COLO829 (cell line): ENCODE measurements around the gene UGT1A8.
"Not testable (repeated sequence)": the region's sequence is repeated elsewhere in the genome, so short reads cannot be mapped to it uniquely, and the experiment has no call there.

Source experiments
- DNase-seq: peaks from one replicate; pipeline ENCODE4 v3.0.0; 2012; ENCODE audit warnings: low spot score

Gene UGT1A8

GRCh38 chr2:233728723-233729301 is 111.4 kb downstream of the UGT1A8 start, which contains the start of gene UGT1A3:
UGT1A3 (plus strand) TSS chr2:233729042; CDS start chr2:233729127, 85 bp downstream.
- no peak for DNase-seq

GRCh38 chr2:233736868-233737653 is 119.6 kb downstream of the UGT1A8 start:
- DNase-seq: not testable (repeated sequence)

- no peak for DNase-seq
Measured at GRCh38 chr2:233740870-233741269, 123.4 kb downstream of the UGT1A8 start.

GRCh38 chr2:233743464-233744259 is 126.2 kb downstream of the UGT1A8 start:
- DNase-seq: no peak

GRCh38 chr2:233745073-233745755 is 127.8 kb downstream of the UGT1A8 start:
- no peak for DNase-seq

GRCh38 chr2:233745838-233746237 is 128.4 kb downstream of the UGT1A8 start:
- not testable (repeated sequence) for DNase-seq

- no peak for DNase-seq
Measured at GRCh38 chr2:233746475-233747282, 129.2 kb downstream of the UGT1A8 start.

- DNase-seq: no peak
Measured at GRCh38 chr2:233747283-233747544, 129.8 kb downstream of the UGT1A8 start.

- DNase-seq: not testable (repeated sequence)
Measured at GRCh38 chr2:233750689-233751088, 133.3 kb downstream of the UGT1A8 start.

GRCh38 chr2:233751212-233752009 is 134.0 kb downstream of the UGT1A8 start:
- DNase-seq: not testable (repeated sequence)

GRCh38 chr2:233754872-233755611 is 137.6 kb downstream of the UGT1A8 start:
- DNase-seq: no peak

GRCh38 chr2:233756429-233757081 is 139.1 kb downstream of the UGT1A8 start:
- no peak for DNase-seq

GRCh38 chr2:233758141-233758540 is 140.7 kb downstream of the UGT1A8 start:
- DNase-seq: no peak

- no peak for DNase-seq
Measured at GRCh38 chr2:233758849-233759248, 141.4 kb downstream of the UGT1A8 start.

- no peak for DNase-seq
Measured at GRCh38 chr2:233760043-233760442, 142.6 kb downstream of the UGT1A8 start, which contains the start of gene UGT1A1. UGT1A1 (plus strand) TSS chr2:233760270; CDS start chr2:233760288, 18 bp downstream.

GRCh38 chr2:233761040-233761769 is 143.8 kb downstream of the UGT1A8 start:
- DNase-seq: no peak

GRCh38 chr2:233764264-233764663 is 146.8 kb downstream of the UGT1A8 start:
- DNase-seq: peak; percentile 39

- DNase-seq: peak; percentile 45
Measured at GRCh38 chr2:233764761-233765160, 147.3 kb downstream of the UGT1A8 start.

- no peak for DNase-seq
Measured at GRCh38 chr2:233766416-233766815, 149.0 kb downstream of the UGT1A8 start.
